Stimulated activated CD8-positive, alpha-beta memory T cell treated with anti-CD3 and anti-CD28 coated beads, Interleukin-15, amount 100 ng/mL, for 1 hour (primary cell): ENCODE results near the gene SH3BP2.

Experiments
- DNase-seq: peaks from one replicate; pipeline ENCODE4 v3.0.0-alpha.2; 2020; ENCODE audit warnings: low read depth

SH3BP2 gene

DNA sequence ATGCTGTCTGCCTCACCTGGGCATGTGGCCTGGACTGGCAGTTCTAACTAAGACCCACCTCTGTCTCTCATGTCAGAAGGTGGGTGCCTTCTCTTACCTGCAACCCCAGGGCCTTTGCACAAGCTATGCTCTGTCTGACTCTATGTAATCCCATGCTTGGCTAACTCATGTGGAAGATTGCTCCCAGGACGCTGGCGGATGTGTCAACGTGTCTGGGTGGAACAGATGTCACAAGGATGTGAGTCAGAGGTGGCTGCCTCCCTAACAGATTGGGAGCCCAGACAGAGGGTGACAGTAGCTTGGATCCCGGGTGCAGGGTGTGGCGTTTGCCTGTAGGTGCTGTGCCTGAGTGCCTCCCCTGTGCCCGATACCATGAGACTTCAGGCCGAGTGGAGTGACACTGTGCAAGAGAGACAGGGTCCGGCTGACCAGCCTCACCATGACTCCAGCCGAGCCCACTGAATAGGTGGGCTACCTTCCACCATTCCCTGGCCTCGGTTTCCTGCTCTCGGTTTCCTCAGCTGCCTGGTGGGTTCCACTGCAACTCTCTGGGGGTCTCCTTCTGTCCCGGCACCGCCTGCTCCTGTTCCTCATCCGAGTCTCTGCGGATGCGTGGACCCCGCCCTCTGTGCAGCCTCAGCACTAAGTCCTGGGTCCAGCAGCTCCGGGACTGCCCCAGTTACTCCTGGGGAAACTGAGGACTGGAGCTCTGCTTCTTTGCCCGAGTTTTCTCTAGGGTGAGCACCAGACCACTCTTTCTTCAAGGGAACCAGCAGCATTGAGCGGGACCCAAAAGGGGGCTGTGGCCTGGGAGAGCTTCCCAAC, 11.0 kb downstream of the SH3BP2 start:
- DNase-seq: no peak

DNA sequence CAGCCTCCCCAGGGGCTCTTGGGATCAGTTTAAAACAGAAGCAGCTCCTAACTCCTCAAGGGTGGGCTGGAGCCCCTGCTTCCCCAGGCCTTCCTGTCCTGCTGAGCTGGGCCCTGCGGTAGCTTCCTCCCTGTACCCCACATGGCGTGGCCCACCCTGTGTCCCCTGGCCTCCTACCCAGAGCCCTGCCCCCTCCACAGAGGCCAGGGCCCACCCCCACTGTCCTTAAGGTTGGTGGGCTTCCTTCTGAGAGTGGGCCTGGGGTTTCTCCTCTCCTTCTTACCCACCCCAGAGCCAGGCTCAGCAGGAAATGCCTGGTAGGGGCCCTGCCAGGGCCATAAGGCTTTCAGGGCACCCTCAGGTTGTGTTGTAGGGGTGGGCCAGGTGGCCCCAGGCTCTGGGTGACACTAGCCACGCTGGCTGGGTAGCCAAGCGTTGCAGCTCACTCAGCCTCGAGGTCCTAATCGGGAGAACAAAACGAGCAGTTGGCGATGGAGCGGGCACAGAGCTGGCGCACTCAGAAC, 11.6 kb downstream of the SH3BP2 start:
- DNase-seq: no peak

- no peak for DNase-seq
These were observed 12.2 kb downstream of the SH3BP2 start for GRCh38 chr4:2804973-2805501.

GRCh38 chr4:2805712-2806389, 13.0 kb downstream of the SH3BP2 start:
- DNase-seq: no peak

- DNase-seq: no peak
These were observed 13.8 kb downstream of the SH3BP2 start for GRCh38 chr4:2806390-2807355.

- DNase-seq: no peak
These were observed 14.7 kb downstream of the SH3BP2 start for GRCh38 chr4:2807571-2807970.

DNA sequence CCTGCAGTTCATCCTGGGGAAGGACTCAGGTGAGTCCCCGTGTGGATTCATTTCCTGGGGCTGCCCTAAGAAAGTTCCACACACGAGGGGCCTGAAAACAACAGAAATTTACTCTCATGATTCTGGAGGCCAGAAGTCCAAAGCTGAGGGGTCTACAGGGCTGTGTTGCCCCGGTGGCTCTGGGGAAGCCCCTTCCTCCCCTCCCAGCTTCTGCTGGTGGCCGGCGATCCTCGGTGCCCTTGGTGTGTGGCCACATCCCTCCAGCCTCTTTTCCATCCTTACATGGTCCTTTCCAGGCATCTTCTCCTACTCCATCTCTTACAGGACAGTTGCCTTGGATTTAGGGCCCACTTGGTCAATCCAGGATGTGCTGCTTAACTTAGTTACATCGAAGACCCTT, 15.1 kb downstream of the SH3BP2 start:
- DNase-seq: no peak

DNA sequence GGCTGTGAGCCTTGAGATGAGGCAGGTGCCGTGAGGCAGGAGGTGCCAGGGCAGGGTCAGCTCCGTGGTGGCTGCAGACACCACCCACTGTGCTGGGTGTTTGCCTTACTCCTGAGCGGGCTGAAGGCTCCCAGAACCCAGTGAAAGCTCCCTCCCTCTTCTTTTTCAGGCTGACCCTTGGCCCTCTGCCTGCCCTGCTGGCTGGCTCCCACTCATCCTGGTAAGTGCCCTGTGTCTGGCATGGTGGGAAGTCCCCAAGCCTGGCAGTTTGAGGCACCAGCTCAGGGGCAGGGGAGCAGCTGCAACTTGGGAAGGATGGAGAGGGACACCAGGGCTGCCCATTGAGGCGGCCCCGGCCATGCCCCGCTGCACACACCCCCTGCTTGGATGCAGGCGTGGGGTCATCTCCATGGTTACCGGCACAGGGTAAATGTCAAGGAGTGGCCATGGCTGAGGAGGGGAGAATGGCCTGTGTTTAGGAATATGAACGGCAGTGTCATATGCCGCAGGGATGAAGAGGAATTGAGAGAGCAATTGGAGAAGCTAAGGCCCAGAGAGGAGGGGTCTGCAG, 16.8 kb downstream of the SH3BP2 start:
- DNase-seq: no peak

GRCh38 chr4:2810388-2810787, 17.5 kb downstream of the SH3BP2 start:
- no peak for DNase-seq

DNA sequence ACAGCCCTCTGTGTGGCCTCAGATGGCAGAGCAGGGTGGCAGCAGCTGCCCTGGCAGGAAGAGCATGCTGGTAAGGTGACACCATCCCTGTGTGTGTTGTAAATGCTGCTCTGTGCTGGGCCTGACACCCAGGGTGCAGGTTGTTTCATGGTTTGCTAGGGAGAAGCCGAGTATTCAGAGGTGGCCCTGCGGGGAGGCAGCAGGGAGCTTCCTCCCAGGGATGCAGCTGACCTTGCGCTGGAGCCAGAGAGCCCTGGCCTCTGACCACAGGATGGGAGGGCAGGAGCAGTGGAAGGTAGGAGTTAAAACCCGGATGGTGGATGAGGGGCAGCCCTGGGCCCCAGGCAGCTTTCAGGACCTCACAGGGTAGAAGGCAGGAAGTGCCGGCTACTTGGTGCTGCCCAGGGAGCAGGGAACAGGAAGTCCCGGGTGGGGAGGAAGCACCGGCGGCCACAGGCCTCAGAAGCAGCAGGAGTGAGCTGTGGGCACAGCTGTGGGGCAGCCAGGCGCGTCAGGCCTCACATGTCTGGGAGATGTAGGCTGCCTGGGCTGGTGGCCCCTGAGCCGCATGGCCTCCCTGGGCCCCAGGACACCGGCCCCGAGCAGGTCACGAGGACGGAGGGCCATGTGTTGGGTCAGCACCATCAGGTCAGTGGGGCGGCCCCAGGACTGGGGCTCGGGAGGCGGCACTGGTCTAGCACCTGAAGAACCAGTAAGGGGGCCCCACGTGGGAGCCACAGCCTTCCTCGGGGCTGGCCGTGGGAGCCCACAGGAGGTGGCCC, 19.1 kb downstream of the SH3BP2 start:
- DNase-seq: no peak

DNA sequence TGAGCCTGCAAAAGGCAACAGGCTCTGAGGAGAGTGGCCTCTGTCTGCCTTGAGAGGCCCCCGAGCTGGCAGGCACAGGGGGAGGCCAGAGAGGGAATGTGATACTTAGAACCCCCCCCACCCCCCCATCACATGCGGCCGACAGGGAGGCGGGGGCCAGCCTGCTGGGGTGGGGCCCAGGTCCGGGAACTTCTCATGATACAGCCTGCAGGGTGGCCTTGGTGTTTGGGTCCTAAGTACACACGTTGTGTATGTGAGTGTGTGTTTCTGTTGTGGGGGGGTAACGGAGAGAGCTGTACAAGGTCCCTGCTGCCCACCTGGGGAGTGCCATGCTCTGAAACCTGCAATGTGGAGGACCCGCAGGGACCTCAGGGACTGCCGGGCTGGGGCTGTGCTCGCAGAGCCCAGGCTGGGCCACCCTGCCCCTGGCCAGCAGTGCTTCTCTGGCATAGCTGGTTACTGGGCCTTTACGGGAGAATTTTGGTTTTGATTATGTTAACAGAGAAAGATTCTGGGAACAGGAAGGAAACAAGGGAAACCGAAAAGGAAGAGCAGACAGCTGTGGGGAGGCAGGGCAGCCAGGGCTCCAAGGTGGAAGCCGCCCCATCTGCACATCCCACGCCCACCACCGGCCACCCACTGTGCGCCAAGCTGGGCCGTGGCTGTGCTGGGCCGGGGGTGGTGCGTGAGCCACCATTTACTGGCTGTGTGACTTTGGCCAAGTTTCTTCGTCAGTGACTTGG, 19.9 kb downstream of the SH3BP2 start:
- DNase-seq: no peak

GRCh38 chr4:2813446-2814405, 20.8 kb downstream of the SH3BP2 start:
- DNase-seq: no peak

DNA sequence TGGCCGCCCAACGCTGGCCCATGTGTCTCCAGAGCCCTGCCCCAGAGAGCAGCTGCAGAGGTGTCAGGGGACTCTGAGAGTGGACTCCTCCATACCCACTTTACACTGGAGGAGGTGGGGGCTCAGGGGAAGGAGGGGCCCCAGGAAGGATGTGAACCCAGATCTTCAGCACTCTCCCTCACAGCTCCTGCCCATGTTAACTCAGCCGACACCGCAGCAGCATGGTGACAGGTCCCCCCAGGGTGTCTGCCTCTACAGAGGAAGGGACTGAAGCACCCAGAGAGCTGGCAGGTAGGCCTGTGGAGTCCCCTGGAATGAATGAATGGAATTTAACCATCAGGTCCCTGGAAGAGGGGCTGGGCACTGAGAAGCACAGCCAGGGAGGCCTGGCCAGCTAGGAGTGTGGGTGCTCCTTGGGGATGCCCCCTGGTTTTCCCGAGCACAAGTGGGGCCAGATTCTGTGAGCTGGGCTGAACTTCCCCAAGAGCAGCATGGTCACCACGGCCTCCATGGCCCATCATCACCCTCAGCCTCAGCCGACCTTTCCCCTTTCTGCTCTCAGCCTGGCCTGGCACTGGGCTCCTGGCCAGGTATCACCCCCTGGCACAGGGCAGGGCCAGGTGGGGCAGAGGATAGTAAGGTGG, 21.9 kb downstream of the SH3BP2 start:
- no peak for DNase-seq

DNA sequence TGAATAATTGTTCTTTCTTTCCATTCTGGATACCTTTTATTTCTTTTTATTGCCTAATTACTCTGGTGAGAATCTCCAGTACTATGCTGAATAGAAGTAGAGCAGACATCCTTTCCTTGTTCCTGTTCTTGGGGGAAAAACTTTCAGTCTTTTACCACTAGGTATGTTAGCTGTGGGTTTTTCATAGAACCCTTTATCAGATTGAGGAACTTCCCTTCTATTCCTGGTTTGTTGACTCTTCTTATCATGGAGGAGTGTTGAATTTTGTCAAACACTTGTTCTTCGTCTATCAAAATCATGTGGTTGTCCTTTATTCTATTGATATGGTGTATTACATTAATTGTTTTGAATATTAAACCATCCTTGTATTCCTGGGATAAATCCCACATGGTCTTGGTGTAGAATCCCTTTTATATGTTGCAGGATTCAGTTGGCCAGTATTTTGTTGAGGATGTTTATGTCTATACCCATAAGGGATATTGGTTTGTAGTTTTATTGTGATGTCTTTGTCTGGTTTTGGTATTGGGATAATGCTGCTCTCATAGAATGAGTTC, 23.6 kb downstream of the SH3BP2 start:
- no peak for DNase-seq

DNA sequence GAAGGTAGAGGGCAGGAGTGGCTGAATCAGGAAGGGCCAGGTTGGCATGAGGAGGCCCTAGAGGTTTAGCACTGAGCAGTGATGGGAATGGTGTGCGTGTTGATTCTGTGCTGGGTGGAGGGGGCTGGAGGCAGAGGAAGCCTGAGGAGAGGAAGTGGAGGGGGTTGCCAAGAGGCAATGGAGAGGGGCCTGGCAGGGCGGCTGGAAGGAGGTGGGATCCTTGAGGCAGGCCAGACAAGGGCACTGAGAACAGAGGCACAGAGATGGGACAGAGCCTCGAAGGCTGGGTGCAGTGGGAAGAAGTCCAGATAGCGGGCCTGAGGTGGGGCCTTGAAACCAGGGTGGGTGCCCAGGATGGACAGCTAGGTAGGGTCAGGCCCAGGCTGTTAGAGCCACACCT, 24.3 kb downstream of the SH3BP2 start:
- no peak for DNase-seq

DNA sequence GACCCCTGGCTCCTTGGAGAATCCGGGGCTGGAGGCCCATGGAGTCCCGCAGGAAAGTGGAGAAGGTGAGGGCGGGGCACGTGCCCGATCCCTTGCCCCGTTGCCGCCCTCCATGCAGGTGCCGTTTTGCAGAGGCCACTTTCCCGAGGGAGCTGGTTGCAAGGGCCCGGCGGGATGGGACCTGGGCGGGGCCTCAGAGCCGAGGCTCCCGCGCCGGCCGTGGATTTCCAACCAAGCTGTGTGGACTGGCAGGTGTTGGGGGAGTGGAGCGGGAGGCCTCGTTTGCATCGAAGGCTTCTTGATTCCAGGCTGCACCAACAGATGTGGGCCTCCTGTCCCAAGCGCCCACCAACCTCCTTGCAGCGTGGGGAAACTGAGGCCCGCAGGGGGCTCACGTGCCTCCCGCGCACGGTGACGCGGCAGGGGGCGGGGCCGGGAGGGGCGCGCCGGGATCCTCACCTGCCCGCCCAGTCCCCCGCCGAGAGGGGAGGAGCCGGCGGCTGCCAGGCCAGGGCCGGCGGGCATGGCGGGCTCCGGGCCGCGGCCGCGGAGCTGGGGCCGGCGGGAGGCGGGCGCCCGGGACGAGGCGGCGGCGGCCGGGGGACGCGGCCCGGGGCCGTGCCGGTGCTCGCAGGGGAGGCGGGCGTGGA, 24.9 kb downstream of the SH3BP2 start:
- DNase-seq: no peak

- DNase-seq: no peak
These were observed 25.6 kb downstream of the SH3BP2 start for GRCh38 chr4:2818351-2818939.
